ENCODE data around the gene C5AR1.

Gene C5AR1

GRCh38 chr19:47309608-47310007, at the start of gene C5AR1:
Gene C5AR1, plus strand, starts transcription at chr19:47309861. Its CDS starts 35 bp downstream, at chr19:47309896.
- no peak for TF ChIP-seq CTCF (IDR thresholded peaks at IDR 0.05; ENCODE audit: extremely low read depth, missing control alignments)
- DNase-seq (ENCODE audit: low spot score): no peak

- TF ChIP-seq CTCF (IDR thresholded peaks at IDR 0.05; ENCODE audit: extremely low read depth, missing control alignments): no peak
- no peak for DNase-seq (ENCODE audit: low spot score)
Observed at GRCh38 chr19:47260476-47260875, 49.2 kb upstream of the C5AR1 start.

GRCh38 chr19:47261946-47262793, 47.5 kb upstream of the C5AR1 start:
- DNase-seq (ENCODE audit: low spot score): peak; percentile 85

- DNase-seq (ENCODE audit: low spot score): peak; percentile 5
- no peak for TF ChIP-seq CTCF (IDR thresholded peaks at IDR 0.05; ENCODE audit: extremely low read depth, missing control alignments)
Observed at GRCh38 chr19:47264629-47265028, 45.0 kb upstream of the C5AR1 start.

GRCh38 chr19:47266401-47266941, 43.2 kb upstream of the C5AR1 start:
- TF ChIP-seq CTCF (IDR thresholded peaks at IDR 0.05; ENCODE audit: extremely low read depth, missing control alignments): no peak
- peak; percentile 9 for DNase-seq (ENCODE audit: low spot score)

GRCh38 chr19:47267350-47267759, 42.3 kb upstream of the C5AR1 start:
- DNase-seq (ENCODE audit: low spot score): peak; percentile 2
- TF ChIP-seq CTCF (IDR thresholded peaks at IDR 0.05; ENCODE audit: extremely low read depth, missing control alignments): no peak

GRCh38 chr19:47268028-47268427, 41.6 kb upstream of the C5AR1 start:
- no peak for DNase-seq (ENCODE audit: low spot score)
- TF ChIP-seq CTCF (IDR thresholded peaks at IDR 0.05; ENCODE audit: extremely low read depth, missing control alignments): no peak
